SK-N-SH (cell line): ENCODE results near the gene GRM7. TPM values are rescaled to one million over a fixed set of nuclear protein-coding genes. Genes with fewer than 3 reads are reported as not detected.

Experiments
- CTCF ChIA-PET: fragments of 300-600, 350-600 bp; formaldehyde crosslinking; extraction: SDS; loops from one replicate; lab custom pipeline; 2021; lab: Yijun Ruan, JAX
- POLR2A ChIA-PET: fragments of 350-600 bp; sonication (Branson Sonifier 250); formaldehyde crosslinking; extraction: SDS; loops from one replicate; lab custom pipeline; 2020; ENCODE audit warnings: antibody characterized with exemption, inconsistent platforms; lab: Yijun Ruan, JAX
- DNase-seq: peaks from one replicate; pipeline ENCODE4 v3.0.0; 2012
- H2AFZ ChIP-seq: fragments of 200-600 bp; sonication (generic); 2 replicates; pipeline ENCODE4 v1.8.1; 2016; ENCODE audit warnings: antibody characterized with exemption, mild to moderate bottlenecking, low read depth
- H3F3A ChIP-seq: fragments of 200-600 bp; sonication (generic); replicated peaks from 2 replicates; pipeline ENCODE3; 2016; ENCODE audit warnings: antibody characterized with exemption, mild to moderate bottlenecking; ENCODE audit not compliant: insufficient read depth
- H3K27ac ChIP-seq, 2 experiments: fragments of 200-500 bp in 1 of 2; fragments of 200-600 bp in 1 of 2; sonication (Bioruptor generic) in 1 of 2; sonication (generic), shearing (Covaris generic) in 1 of 2; 2 replicates each; pipeline versions ENCODE4 v1.5.1 to v1.6.1; 2014 to 2016; ENCODE audit warnings: low read depth in 2 of 2, inconsistent platforms in 1 of 2, low read length in 1 of 2, mild to moderate bottlenecking in 1 of 2, mixed read lengths in 1 of 2
- H3K27me3 ChIP-seq: fragments of 200-600 bp; sonication (generic), shearing (Covaris generic); 2 replicates; pipeline ENCODE4 v1.6.1; 2016; ENCODE audit warnings: mixed run types; ENCODE audit not compliant: insufficient read depth
- H3K36me3 ChIP-seq, 2 experiments: fragments of 200-500 bp in 1 of 2; fragments of 200-600 bp in 1 of 2; sonication (Bioruptor generic) in 1 of 2; sonication (generic) in 1 of 2; replicated peaks in 1 of 2; 2 replicates each; pipeline versions ENCODE3 to v1.5.1; 2014 to 2016; ENCODE audit warnings: low read length in 1 of 2, mild to moderate bottlenecking in 1 of 2; ENCODE audit not compliant: insufficient read depth in 2 of 2, control insufficient read depth in 1 of 2
- H3K4me1 ChIP-seq, 2 experiments: fragments of 200-500 bp in 1 of 2; fragments of 200-600 bp in 1 of 2; sonication (Bioruptor generic) in 1 of 2; sonication (generic), shearing (Covaris generic) in 1 of 2; 2 replicates each; pipeline versions ENCODE4 v1.5.1 to v1.6.1; 2014 to 2016; ENCODE audit warnings: low read depth in 1 of 2, low read length in 1 of 2, mixed run types in 1 of 2; ENCODE audit not compliant: insufficient read depth in 2 of 2, control insufficient read depth in 1 of 2
- H3K4me2 ChIP-seq: fragments of 200-600 bp; sonication (generic), shearing (Covaris generic); 2 replicates; pipeline ENCODE4 v1.6.1; 2017; ENCODE audit warnings: mixed run types
- H3K4me3 ChIP-seq, 2 experiments: fragments of 200-500 bp in 1 of 2; fragments of 200-600 bp in 1 of 2; sonication (Bioruptor generic) in 1 of 2; sonication (generic), shearing (Covaris generic) in 1 of 2; 2 replicates each; pipeline versions ENCODE4 v1.5.1 to v1.8.1; 2014 to 2016; ENCODE audit warnings: low read depth in 2 of 2, inconsistent platforms in 1 of 2, low read length in 1 of 2, mild to moderate bottlenecking in 1 of 2, mixed read lengths in 1 of 2, moderate library complexity in 1 of 2
- H3K79me2 ChIP-seq: fragments of 200-600 bp; sonication (generic); 2 replicates; pipeline ENCODE4 v1.8.1; 2017; ENCODE audit warnings: mild to moderate bottlenecking; ENCODE audit not compliant: insufficient read depth
- H3K9ac ChIP-seq: fragments of 200-600 bp; sonication (generic); 2 replicates; pipeline ENCODE4 v1.6.1; 2017; ENCODE audit warnings: mixed run types
- H3K9me2 ChIP-seq: fragments of 200-600 bp; sonication (generic); 2 replicates; pipeline ENCODE4 v1.6.1; 2017; ENCODE audit warnings: mixed run types
- H3K9me3 ChIP-seq: fragments of 200-600 bp; sonication (generic); 2 replicates; pipeline ENCODE4 v1.6.1; 2017; ENCODE audit warnings: mixed run types, mild to moderate bottlenecking, moderate library complexity
- H4K20me1 ChIP-seq: fragments of 200-600 bp; sonication (generic); 2 replicates; pipeline ENCODE4 v1.6.1; 2017; ENCODE audit warnings: mild to moderate bottlenecking, mixed run types; ENCODE audit not compliant: insufficient read depth
- CHD2 ChIP-seq: fragments of 150-350 bp; IDR thresholded peaks from 2 replicates; pipeline ENCODE4 v1.6.1; 2018; ENCODE audit warnings: low read length; ENCODE audit not compliant: partially characterized antibody
- EZH2phosphoT487 ChIP-seq: fragments of 200-600 bp; sonication (generic); IDR thresholded peaks from 2 replicates; pipeline ENCODE4 v1.6.1; 2017; ENCODE audit warnings: low read depth, mixed run types, mild to moderate bottlenecking, antibody characterized with exemption, moderate library complexity, borderline replicate concordance
- FOSL2 ChIP-seq: IDR thresholded peaks from 2 replicates; pipeline ENCODE4 v1.4.0; 2012; ENCODE audit warnings: low read depth, mild to moderate bottlenecking, moderate library complexity, borderline replicate concordance
- FOXM1 ChIP-seq: IDR thresholded peaks from 2 replicates; pipeline ENCODE4 v1.4.0; 2012; ENCODE audit warnings: low read depth, mild to moderate bottlenecking
- GATA2 ChIP-seq: sonication (generic); formaldehyde crosslinking; IDR thresholded peaks from 2 replicates; pipeline ENCODE4 v1.5.0; 2020; ENCODE audit warnings: mild to moderate bottlenecking, missing genetic modification reagents
- MXI1 ChIP-seq: IDR thresholded peaks from 2 replicates; pipeline ENCODE4 v1.6.1; 2012; ENCODE audit warnings: mild to moderate bottlenecking, low read depth, low read length, improper control_type of control experiment
- NFIC ChIP-seq: IDR thresholded peaks from 2 replicates; pipeline ENCODE4 v1.4.0; 2012; ENCODE audit warnings: borderline replicate concordance
- POLR2AphosphoS5 ChIP-seq: IDR thresholded peaks from 2 replicates; pipeline ENCODE4 v1.6.1; 2012; ENCODE audit warnings: low read depth, low read length
- RAD21 ChIP-seq: IDR thresholded peaks from 2 replicates; pipeline ENCODE4 v1.6.1; 2012; ENCODE audit warnings: mild to moderate bottlenecking, low read length
- SIN3A ChIP-seq: IDR thresholded peaks from 2 replicates; pipeline ENCODE4 v1.6.1; 2012; ENCODE audit warnings: low read depth, mild to moderate bottlenecking, low read length, moderate library complexity, borderline replicate concordance
- SMC3 ChIP-seq: IDR thresholded peaks from 2 replicates; pipeline ENCODE4 v1.6.1; 2012; ENCODE audit warnings: low read depth, low read length, improper control_type of control experiment
- TAF1 ChIP-seq: IDR thresholded peaks from 2 replicates; pipeline ENCODE4 v1.6.1; 2012; ENCODE audit warnings: low read depth, mild to moderate bottlenecking, low read length, moderate library complexity, borderline replicate concordance
- TCF12 ChIP-seq: IDR thresholded peaks from 2 replicates; pipeline ENCODE4 v1.4.0; 2012
- TEAD4 ChIP-seq: IDR thresholded peaks from 2 replicates; pipeline ENCODE4 v1.4.0; 2012; ENCODE audit warnings: mild to moderate bottlenecking, borderline replicate concordance; ENCODE audit not compliant: insufficient read depth
- whole genome bisulfite sequencing: methylation state at CpG from one replicate; pipeline ENCODE4 v1.1.6; 2017; ENCODE audit warnings: low lambda C conversion rate; 5-methylcytosine and 5-hydroxymethylcytosine counted together
- polyA plus RNA-seq, 3 experiments: library from polyadenylated mRNA; depleted of rRNA; stranded (reverse); fragments of >200 nt; gene quantifications; 2 replicates each; pipeline ENCODE4 v1.2.3, GENCODE V29; 2012
- TF ChIP-seq, protein P1 (sequence below): fragments of 150-350 bp; IDR thresholded peaks from 2 replicates; pipeline ENCODE4 v1.6.1; 2017; ENCODE audit warnings: antibody characterized with exemption, low read length, low read depth, borderline replicate concordance
- TF ChIP-seq, protein P2 (sequence below): IDR thresholded peaks from 2 replicates; pipeline ENCODE4 v1.4.0; 2012; ENCODE audit warnings: low read depth, borderline replicate concordance
- TF ChIP-seq, protein P3 (sequence below): fragments of 200-600 bp; sonication (generic); IDR thresholded peaks from 2 replicates; pipeline ENCODE4 v1.6.1; 2017; ENCODE audit warnings: antibody characterized with exemption, mild to moderate bottlenecking, moderate library complexity
- TF ChIP-seq, protein P4 (sequence below): IDR thresholded peaks from 2 replicates; pipeline ENCODE4 v1.4.0; 2012; ENCODE audit warnings: low read depth
- TF ChIP-seq, protein P5 (sequence below): IDR thresholded peaks from 2 replicates; pipeline ENCODE4; 2012
- TF ChIP-seq, protein P6 (sequence below): fragments of 150-350 bp; IDR thresholded peaks from 2 replicates; pipeline ENCODE4 v1.6.1; 2016; ENCODE audit warnings: mild to moderate bottlenecking, low read depth, low read length

Gene GRM7
- polyA plus RNA-seq, 1 of the 3 experiments (the other 2 are of a cell fraction), result 0.03 TPM

DNA sequence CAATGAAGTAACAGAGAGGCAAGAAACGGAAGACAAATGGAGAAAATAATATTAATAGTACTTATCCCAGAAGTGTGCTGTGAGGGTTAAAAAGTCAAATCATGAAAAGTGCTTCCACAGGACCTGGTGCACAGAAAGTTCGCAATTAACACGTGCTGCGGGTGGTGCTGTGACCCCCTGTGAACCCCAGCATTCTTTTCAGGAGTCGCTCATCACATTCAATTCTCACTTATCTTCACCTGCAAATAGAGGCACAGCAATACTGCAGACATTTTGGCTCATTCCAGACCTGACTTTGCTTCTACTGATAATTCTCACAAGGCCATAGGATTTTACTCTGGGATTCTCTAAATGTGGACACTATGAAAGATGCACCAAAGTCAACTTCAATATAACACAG lies 584.4 kb downstream of the GRM7 start:
- Histone ChIP-seq H3K4me1 (no peaks in the 10 kb centered on the region), H3K27me3 (no peaks in the 10 kb centered on the region), H3K79me2 (no peaks in the 10 kb centered on the region), H3K9me3 (no peaks in the 10 kb centered on the region), H3K9me2 (no peaks in the 10 kb centered on the region), H3K9ac (no peak overlapping the region), H3K4me3 (no peak overlapping the region), H3K4me2 (no peak overlapping the region), H4K20me1 (no peaks in the 10 kb centered on the region), H3K36me3 (no peaks in the 10 kb centered on the region), H3F3A (no peaks in the 10 kb centered on the region), H3K27ac (no peak overlapping the region), H2AFZ (no peak overlapping the region)
- TF ChIP-seq FOXM1 (no peak), FOSL2 (no peak), RAD21 (no peak), MXI1 (no peak), TCF12 (no peak), NFIC (no peak), CHD2 (no peak), TEAD4 (no peak)
- TF ChIP-seq, protein P1, sequence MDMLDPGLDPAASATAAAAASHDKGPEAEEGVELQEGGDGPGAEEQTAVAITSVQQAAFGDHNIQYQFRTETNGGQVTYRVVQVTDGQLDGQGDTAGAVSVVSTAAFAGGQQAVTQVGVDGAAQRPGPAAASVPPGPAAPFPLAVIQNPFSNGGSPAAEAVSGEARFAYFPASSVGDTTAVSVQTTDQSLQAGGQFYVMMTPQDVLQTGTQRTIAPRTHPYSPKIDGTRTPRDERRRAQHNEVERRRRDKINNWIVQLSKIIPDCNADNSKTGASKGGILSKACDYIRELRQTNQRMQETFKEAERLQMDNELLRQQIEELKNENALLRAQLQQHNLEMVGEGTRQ, result no peak
- TF ChIP-seq, protein P2, sequence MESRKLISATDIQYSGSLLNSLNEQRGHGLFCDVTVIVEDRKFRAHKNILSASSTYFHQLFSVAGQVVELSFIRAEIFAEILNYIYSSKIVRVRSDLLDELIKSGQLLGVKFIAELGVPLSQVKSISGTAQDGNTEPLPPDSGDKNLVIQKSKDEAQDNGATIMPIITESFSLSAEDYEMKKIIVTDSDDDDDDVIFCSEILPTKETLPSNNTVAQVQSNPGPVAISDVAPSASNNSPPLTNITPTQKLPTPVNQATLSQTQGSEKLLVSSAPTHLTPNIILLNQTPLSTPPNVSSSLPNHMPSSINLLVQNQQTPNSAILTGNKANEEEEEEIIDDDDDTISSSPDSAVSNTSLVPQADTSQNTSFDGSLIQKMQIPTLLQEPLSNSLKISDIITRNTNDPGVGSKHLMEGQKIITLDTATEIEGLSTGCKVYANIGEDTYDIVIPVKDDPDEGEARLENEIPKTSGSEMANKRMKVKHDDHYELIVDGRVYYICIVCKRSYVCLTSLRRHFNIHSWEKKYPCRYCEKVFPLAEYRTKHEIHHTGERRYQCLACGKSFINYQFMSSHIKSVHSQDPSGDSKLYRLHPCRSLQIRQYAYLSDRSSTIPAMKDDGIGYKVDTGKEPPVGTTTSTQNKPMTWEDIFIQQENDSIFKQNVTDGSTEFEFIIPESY, result no peak
- ChIA-PET CTCF (no interaction called here), POLR2A (no interaction called here)
- no peak for DNase-seq
- WGBS, result 52% methylated on average over 5 of the region's 5 CpGs

DNA sequence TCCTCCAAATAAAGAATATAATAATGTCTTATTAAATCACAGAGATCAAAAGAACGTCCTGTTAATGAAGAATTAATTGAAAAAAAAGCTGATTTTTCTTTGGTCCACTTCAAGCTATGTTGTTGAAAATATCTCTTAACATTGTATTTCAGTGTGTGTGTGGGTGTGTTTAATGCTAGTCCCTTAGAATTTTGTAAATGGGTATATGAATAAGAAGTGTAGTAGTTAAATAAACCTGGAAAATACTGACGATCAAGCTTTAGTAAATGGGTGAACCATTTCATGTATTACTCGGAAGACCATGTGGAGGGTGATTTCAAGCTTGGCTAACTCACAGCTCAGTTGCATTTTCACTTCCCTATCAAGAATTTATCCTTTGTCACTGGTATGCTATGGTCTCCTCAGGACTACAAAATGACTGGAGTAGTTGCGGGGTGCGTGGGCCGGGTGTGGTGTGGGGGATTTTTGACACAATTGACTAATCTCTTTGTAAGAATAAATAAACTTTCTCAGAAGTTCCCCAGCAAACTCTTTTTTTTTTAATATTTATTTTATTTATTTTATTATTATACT lies 586.4 kb downstream of the GRM7 start:
- Histone ChIP-seq H4K20me1 (no peaks in the 10 kb centered on the region), H3K9ac (no peak overlapping the region), H3F3A (no peaks in the 10 kb centered on the region), H3K27me3 (no peaks in the 10 kb centered on the region), H2AFZ (no peak overlapping the region), H3K4me3 (no peak overlapping the region), H3K4me2 (no peak overlapping the region), H3K36me3 (no peaks in the 10 kb centered on the region), H3K79me2 (no peaks in the 10 kb centered on the region), H3K27ac (no peak overlapping the region), H3K4me1 (no peaks in the 10 kb centered on the region), H3K9me3 (no peaks in the 10 kb centered on the region), H3K9me2 (no peaks in the 10 kb centered on the region)
- 57% methylated on average over 6 of the region's 6 CpGs for WGBS
- DNase-seq, result no peak
- POLR2A ChIA-PET, result no interaction called here
- CTCF ChIA-PET, result no interaction called here
- TF ChIP-seq POLR2AphosphoS5 (no peak), GATA2 (CRISPR knock-in tag) (no peak), SIN3A (no peak), MXI1 (no peak), RAD21 (no peak), FOXM1 (no peak), TAF1 (no peak), SMC3 (no peak), EZH2phosphoT487 (no peak)
- TF ChIP-seq, protein P3, sequence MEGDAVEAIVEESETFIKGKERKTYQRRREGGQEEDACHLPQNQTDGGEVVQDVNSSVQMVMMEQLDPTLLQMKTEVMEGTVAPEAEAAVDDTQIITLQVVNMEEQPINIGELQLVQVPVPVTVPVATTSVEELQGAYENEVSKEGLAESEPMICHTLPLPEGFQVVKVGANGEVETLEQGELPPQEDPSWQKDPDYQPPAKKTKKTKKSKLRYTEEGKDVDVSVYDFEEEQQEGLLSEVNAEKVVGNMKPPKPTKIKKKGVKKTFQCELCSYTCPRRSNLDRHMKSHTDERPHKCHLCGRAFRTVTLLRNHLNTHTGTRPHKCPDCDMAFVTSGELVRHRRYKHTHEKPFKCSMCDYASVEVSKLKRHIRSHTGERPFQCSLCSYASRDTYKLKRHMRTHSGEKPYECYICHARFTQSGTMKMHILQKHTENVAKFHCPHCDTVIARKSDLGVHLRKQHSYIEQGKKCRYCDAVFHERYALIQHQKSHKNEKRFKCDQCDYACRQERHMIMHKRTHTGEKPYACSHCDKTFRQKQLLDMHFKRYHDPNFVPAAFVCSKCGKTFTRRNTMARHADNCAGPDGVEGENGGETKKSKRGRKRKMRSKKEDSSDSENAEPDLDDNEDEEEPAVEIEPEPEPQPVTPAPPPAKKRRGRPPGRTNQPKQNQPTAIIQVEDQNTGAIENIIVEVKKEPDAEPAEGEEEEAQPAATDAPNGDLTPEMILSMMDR, result no peak
- TF ChIP-seq, protein P4, sequence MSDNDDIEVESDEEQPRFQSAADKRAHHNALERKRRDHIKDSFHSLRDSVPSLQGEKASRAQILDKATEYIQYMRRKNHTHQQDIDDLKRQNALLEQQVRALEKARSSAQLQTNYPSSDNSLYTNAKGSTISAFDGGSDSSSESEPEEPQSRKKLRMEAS, result no peak
- TF ChIP-seq, protein P5, sequence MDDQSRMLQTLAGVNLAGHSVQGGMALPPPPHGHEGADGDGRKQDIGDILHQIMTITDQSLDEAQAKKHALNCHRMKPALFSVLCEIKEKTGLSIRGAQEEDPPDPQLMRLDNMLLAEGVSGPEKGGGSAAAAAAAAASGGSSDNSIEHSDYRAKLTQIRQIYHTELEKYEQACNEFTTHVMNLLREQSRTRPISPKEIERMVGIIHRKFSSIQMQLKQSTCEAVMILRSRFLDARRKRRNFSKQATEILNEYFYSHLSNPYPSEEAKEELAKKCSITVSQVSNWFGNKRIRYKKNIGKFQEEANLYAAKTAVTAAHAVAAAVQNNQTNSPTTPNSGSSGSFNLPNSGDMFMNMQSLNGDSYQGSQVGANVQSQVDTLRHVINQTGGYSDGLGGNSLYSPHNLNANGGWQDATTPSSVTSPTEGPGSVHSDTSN, result no peak
- TF ChIP-seq, protein P6, sequence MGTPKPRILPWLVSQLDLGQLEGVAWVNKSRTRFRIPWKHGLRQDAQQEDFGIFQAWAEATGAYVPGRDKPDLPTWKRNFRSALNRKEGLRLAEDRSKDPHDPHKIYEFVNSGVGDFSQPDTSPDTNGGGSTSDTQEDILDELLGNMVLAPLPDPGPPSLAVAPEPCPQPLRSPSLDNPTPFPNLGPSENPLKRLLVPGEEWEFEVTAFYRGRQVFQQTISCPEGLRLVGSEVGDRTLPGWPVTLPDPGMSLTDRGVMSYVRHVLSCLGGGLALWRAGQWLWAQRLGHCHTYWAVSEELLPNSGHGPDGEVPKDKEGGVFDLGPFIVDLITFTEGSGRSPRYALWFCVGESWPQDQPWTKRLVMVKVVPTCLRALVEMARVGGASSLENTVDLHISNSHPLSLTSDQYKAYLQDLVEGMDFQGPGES, result no peak
